ENCODE measurements around the gene SLC41A1. TPM values are rescaled to one million over a fixed set of nuclear protein-coding genes. Genes with fewer than 3 reads are reported as not detected.

Gene SLC41A1
- total RNA-seq, 6 experiments from 2014 or later, result 3.4 to 6.4 (median 4.6) TPM

DNA sequence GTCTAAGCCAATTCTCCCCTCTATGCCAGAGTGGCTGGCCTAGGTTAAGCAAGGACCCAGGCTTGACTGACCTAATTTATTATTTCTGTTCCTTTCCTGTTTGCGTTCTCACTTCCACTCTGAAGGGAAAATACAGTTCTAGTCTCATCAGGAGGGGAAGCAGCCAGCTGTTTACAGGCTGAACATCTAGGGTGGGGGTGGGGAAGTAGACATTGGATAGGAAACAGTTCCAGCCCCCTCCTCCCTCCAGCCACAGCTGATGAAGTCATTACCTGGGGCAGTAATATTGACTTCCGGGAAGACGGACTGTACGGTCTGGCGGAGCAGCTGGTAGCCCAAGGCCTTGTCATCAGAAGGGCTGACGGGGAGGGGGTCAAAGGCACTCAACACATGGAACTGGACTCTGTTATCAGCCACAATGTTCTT is 19.3 kb upstream of the SLC41A1 start:
- no peak for DNase-seq
- 17% methylated on average over 1 of the region's 6 CpGs for WGBS (ENCODE audit: insufficient coverage, low coverage, low lambda C conversion rate, missing lambda C conversion rate)
- no peak overlapping the region for H3K4me3 ChIP-seq
- no peaks in the 10 kb centered on the region for H3K27me3 ChIP-seq
- no peak overlapping the region for H3K27ac ChIP-seq
- no peaks in the 10 kb centered on the region for H3K36me3 ChIP-seq
- peak; percentile 40 to 82 (median 70) for ATAC-seq
- intact Hi-C loops (cut with DNase I), result no loop called here
- no peaks in the 10 kb centered on the region for H3K4me1 ChIP-seq
- H3K9me3 ChIP-seq, result no peaks in the 10 kb centered on the region
- no peak for TF ChIP-seq POLR2A (IDR thresholded peaks at IDR 0.05)
- TF ChIP-seq, protein P1, sequence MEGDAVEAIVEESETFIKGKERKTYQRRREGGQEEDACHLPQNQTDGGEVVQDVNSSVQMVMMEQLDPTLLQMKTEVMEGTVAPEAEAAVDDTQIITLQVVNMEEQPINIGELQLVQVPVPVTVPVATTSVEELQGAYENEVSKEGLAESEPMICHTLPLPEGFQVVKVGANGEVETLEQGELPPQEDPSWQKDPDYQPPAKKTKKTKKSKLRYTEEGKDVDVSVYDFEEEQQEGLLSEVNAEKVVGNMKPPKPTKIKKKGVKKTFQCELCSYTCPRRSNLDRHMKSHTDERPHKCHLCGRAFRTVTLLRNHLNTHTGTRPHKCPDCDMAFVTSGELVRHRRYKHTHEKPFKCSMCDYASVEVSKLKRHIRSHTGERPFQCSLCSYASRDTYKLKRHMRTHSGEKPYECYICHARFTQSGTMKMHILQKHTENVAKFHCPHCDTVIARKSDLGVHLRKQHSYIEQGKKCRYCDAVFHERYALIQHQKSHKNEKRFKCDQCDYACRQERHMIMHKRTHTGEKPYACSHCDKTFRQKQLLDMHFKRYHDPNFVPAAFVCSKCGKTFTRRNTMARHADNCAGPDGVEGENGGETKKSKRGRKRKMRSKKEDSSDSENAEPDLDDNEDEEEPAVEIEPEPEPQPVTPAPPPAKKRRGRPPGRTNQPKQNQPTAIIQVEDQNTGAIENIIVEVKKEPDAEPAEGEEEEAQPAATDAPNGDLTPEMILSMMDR (IDR thresholded peaks at IDR 0.05), result no peak

- no peak for ATAC-seq
- no peaks in the 10 kb centered on the region for H3K36me3 ChIP-seq
- peaks cover 0 to 5% (median 0%) of the 10 kb centered on the region in 4 donors for H3K4me1 ChIP-seq
- H3K27ac ChIP-seq, result no peak overlapping the region
- intact Hi-C loops (cut with DNase I), result no loop called here
- no peak overlapping the region for H3K4me3 ChIP-seq
- H3K9me3 ChIP-seq, result no peaks in the 10 kb centered on the region
- WGBS (ENCODE audit: insufficient coverage, low coverage, low lambda C conversion rate, missing lambda C conversion rate), result no CpG with 5 or more reads among the region's 1 CpG
- TF ChIP-seq, protein P1 (IDR thresholded peaks at IDR 0.05), result no peak
- TF ChIP-seq POLR2A (IDR thresholded peaks at IDR 0.05), result no peak
- H3K27me3 ChIP-seq, result no peaks in the 10 kb centered on the region
- no peak for DNase-seq
These were observed 14.6 kb upstream of the SLC41A1 start for GRCh38 chr1:205827623-205828022.

- intact Hi-C loops (cut with DNase I), result no loop called here
- H3K27ac ChIP-seq, result no peak overlapping the region
- no peaks in the 10 kb centered on the region for H3K27me3 ChIP-seq
- no peak overlapping the region for H3K4me3 ChIP-seq
- DNase-seq (no peak), ATAC-seq (no peak)
- WGBS (ENCODE audit: insufficient coverage, low coverage, low lambda C conversion rate, missing lambda C conversion rate), result 62% methylated on average over 3 of the region's 3 CpGs
- no peaks in the 10 kb centered on the region for H3K36me3 ChIP-seq
- H3K4me1 ChIP-seq, result peaks cover 0 to 5% (median 0%) of the 10 kb centered on the region in 4 donors
- H3K9me3 ChIP-seq, result no peaks in the 10 kb centered on the region
- no peak for TF ChIP-seq POLR2A (IDR thresholded peaks at IDR 0.05)
- TF ChIP-seq, protein P1 (IDR thresholded peaks at IDR 0.05), result no peak
These were observed 14.0 kb upstream of the SLC41A1 start for GRCh38 chr1:205826995-205827394.

GRCh38 chr1:205826016-205826806 is 13.2 kb upstream of the SLC41A1 start:
- TF ChIP-seq, protein P1 (IDR thresholded peaks at IDR 0.05), result no peak
- no peak for TF ChIP-seq POLR2A (IDR thresholded peaks at IDR 0.05)
- DNase-seq, result no peak
- ATAC-seq, result peak in 2 of 4 donors; percentile 46 to 77
- intact Hi-C loops (cut with DNase I), result no loop called here
- Histone ChIP-seq H3K9me3 (no peaks in the 10 kb centered on the region), H3K27me3 (no peaks in the 10 kb centered on the region), H3K27ac (no peak overlapping the region), H3K4me3 (no peak overlapping the region), H3K36me3 (no peaks in the 10 kb centered on the region), H3K4me1 (peaks cover 0 to 5% (median 0%) of the 10 kb centered on the region in 4 donors)
- WGBS (ENCODE audit: insufficient coverage, low coverage, low lambda C conversion rate, missing lambda C conversion rate), result 53% methylated on average over 4 of the region's 8 CpGs
